ENCODE results near the gene RGSL1.

DNA sequence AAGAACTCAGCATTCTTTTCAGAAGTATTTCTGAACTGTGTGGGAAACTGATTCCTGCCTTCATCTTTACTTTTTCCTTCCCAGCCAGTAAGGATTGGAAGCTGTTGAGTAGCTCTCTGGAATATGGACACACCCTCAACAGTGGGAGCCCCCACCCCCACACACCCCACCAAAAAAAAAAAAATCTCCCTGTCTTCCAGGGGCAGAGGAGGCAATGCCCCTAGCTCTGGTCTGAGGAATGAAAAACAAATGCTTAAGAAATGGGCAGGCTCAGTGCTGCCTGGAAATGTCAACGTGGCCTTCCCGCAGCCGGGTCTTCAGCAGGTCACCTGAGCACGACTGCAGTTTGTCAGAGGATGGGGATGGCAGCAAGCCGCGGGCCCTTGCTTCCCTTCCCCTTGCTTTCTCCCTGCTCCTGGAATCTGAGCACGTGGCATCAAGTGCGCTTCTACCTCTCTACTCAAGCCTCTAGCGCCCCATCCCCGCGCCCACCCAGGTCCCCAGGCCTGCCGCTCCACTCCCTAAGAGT, 153.8 kb downstream of the RGSL1 start:
- TF ChIP-seq, protein P1, sequence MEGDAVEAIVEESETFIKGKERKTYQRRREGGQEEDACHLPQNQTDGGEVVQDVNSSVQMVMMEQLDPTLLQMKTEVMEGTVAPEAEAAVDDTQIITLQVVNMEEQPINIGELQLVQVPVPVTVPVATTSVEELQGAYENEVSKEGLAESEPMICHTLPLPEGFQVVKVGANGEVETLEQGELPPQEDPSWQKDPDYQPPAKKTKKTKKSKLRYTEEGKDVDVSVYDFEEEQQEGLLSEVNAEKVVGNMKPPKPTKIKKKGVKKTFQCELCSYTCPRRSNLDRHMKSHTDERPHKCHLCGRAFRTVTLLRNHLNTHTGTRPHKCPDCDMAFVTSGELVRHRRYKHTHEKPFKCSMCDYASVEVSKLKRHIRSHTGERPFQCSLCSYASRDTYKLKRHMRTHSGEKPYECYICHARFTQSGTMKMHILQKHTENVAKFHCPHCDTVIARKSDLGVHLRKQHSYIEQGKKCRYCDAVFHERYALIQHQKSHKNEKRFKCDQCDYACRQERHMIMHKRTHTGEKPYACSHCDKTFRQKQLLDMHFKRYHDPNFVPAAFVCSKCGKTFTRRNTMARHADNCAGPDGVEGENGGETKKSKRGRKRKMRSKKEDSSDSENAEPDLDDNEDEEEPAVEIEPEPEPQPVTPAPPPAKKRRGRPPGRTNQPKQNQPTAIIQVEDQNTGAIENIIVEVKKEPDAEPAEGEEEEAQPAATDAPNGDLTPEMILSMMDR (IDR thresholded peaks at IDR 0.05; ENCODE audit: poor library complexity): no peak
- TF ChIP-seq EZH2 (IDR thresholded peaks at IDR 0.05; ENCODE audit: borderline replicate concordance) (no peak), EZH2phosphoT487 (IDR thresholded peaks at IDR 0.05; ENCODE audit: low read depth, severe bottlenecking, unreplicated experiment) (no peak)
